Vein endothelial cell (primary cell): ENCODE measurements around the gene ARHGAP18. TPM values are rescaled to one million over a fixed set of nuclear protein-coding genes. Genes with fewer than 3 reads are reported as not detected.

Experiments used
- total RNA-seq: library from RNA; depleted of rRNA; stranded (reverse); fragments of >200 nt; gene quantifications from 2 replicates; pipeline ENCODE4 v1.2.3, GENCODE V29; 2012

ARHGAP18 gene, protein sequence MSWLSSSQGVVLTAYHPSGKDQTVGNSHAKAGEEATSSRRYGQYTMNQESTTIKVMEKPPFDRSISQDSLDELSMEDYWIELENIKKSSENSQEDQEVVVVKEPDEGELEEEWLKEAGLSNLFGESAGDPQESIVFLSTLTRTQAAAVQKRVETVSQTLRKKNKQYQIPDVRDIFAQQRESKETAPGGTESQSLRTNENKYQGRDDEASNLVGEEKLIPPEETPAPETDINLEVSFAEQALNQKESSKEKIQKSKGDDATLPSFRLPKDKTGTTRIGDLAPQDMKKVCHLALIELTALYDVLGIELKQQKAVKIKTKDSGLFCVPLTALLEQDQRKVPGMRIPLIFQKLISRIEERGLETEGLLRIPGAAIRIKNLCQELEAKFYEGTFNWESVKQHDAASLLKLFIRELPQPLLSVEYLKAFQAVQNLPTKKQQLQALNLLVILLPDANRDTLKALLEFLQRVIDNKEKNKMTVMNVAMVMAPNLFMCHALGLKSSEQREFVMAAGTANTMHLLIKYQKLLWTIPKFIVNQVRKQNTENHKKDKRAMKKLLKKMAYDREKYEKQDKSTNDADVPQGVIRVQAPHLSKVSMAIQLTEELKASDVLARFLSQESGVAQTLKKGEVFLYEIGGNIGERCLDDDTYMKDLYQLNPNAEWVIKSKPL
- total RNA-seq = 138 and 186 TPM in 2 replicates

GRCh38 chr6:129709769-129710449 lies at the start of gene ARHGAP18:
TSS of gene ARHGAP18 (minus strand) at chr6:129710177. CDS start at chr6:129710136, 41 bp downstream.

Other genes starting within 250 kb of the ARHGAP18 start
- not detected in 2 replicates for gene TMEM244, start 151.1 kb upstream of the ARHGAP18 start, total RNA-seq